T-helper 17 cell (primary cell): ENCODE data around the gene CEP162. TPM values are rescaled to one million over a fixed set of nuclear protein-coding genes. Genes with fewer than 3 reads are reported as not detected.
"Not testable (repeated sequence)": the region's sequence is repeated elsewhere in the genome, so short reads cannot be mapped to it uniquely, and the experiment has no call there.

Experiments
- ATAC-seq: fragments of 150-1000 bp; cut with Tn5 transposase; 2 replicates; pipeline ENCODE4 v1.10.0; 2021; ENCODE audit warnings: mild to moderate bottlenecking, moderate library complexity
- DNase-seq, 3 donors: peaks; one replicate each; pipeline versions ENCODE4 v3.0.0 to v3.0.0-alpha.2; 2020 to 2021
- H3K9me3 ChIP-seq: one replicate; pipeline ENCODE4 v1.7.0; 2013; ENCODE audit warnings: low read length, mild to moderate bottlenecking; ENCODE audit not compliant: control insufficient read depth, poor library complexity, severe bottlenecking
- H3K27ac Mint-ChIP-seq: one replicate; pipeline ENCODE4 v1.8.0; 2022; ENCODE audit warnings: mild to moderate bottlenecking, moderate library complexity, mixed read lengths
- H3K27me3 Mint-ChIP-seq: one replicate; pipeline ENCODE4 v1.8.0; 2022; ENCODE audit warnings: mixed read lengths
- H3K36me3 Mint-ChIP-seq: one replicate; pipeline ENCODE4 v1.8.0; 2022; ENCODE audit warnings: low read depth, mixed read lengths
- H3K4me1 Mint-ChIP-seq: one replicate; pipeline ENCODE4 v1.8.0; 2022; ENCODE audit warnings: mild to moderate bottlenecking, mixed read lengths
- H3K4me3 Mint-ChIP-seq: one replicate; pipeline ENCODE4 v1.8.0; 2022; ENCODE audit warnings: mild to moderate bottlenecking, moderate library complexity, mixed read lengths
- total RNA-seq, 4 donors: library from RNA in 2 of 4; stranded (reverse) in 2 of 4; gene quantifications; one replicate each; pipeline ENCODE4 v1.2.3 and lab custom pipeline; 2022 to 2026

Gene CEP162
- total RNA-seq, 2 donors from 2014 or later: 6.9 to 7.1 TPM

DNA sequence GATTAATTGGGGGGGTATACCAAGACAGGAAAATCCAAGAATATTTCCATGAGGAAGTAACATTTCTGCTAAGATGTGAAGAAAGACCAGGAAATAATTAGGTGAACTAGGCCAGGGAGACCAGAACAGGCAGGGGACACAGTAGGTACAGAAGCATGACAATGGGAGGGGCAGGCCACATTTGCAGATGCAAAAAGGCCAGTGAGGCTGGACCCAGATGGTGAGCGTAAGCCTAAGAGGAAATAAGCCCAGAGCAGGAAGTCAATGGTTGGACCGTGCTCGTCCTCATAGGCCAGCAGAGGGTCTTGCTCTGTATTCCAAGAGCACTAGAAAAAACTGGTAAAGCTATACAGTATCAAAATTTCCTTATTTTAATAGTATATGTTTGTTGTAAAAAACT, 9.4 kb downstream of the CEP162 start:
- no peaks in the 10 kb centered on the region for H3K27me3 Mint-ChIP-seq
- H3K36me3 Mint-ChIP-seq: peaks cover 10% of the 10 kb centered on the region
- no peak overlapping the region for H3K27ac Mint-ChIP-seq
- H3K4me1 Mint-ChIP-seq: peaks cover 13% of the 10 kb centered on the region
- H3K9me3 ChIP-seq: no peaks in the 10 kb centered on the region
- DNase-seq (no peak), ATAC-seq (no peak)
- H3K4me3 Mint-ChIP-seq: no peak overlapping the region

DNA sequence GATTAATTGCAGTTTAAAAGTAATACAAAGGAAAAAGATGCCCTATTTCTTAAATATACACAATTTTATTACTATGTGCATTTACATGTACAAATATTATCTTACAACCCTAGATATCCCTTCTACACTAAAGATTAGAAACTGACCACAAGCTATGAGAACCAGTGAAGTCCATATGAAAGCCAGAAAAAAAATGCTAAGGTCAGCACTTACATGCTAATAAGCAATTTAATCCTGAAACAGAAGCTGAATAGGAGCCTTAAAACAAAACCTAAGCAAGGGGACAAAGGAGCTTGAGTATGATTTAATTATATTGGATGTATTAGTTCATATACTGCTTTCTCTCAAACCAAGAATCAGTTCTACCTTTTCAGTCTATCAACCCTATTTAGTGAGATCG, 14.2 kb downstream of the CEP162 start:
- ATAC-seq (no peak), DNase-seq (no peak)
- Mint-ChIP-seq H3K4me3 (no peak overlapping the region), H3K27me3 (no peaks in the 10 kb centered on the region), H3K4me1 (peaks cover 3% of the 10 kb centered on the region), H3K36me3 (peaks cover 12% of the 10 kb centered on the region), H3K27ac (no peak overlapping the region)
- H3K9me3 ChIP-seq: no peaks in the 10 kb centered on the region

DNA sequence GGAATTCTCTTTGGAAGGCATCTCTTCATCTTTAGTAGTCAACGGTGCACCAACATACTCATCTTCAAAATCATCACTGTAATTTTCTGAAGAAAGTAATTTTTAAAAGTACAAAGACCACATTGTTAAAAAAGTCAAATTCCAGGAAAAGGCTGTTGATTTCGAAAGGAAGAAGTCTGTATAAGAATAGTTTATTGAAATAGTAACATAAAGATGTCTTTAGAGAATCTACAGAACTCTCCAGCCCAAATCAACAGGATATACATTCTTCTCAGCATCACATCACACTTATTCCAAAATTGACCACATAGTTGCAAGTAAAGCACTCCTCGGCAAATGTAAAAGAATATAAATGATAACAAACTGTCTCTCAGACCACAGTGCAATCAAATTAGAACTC, 23.4 kb downstream of the CEP162 start:
- H3K27ac Mint-ChIP-seq: no peak overlapping the region
- no peaks in the 10 kb centered on the region for H3K27me3 Mint-ChIP-seq
- no peaks in the 10 kb centered on the region for H3K9me3 ChIP-seq
- peaks cover 2% of the 10 kb centered on the region for H3K36me3 Mint-ChIP-seq
- H3K4me3 Mint-ChIP-seq: no peak overlapping the region
- DNase-seq (no peak), ATAC-seq (no peak)
- peaks cover 4% of the 10 kb centered on the region for H3K4me1 Mint-ChIP-seq

DNA sequence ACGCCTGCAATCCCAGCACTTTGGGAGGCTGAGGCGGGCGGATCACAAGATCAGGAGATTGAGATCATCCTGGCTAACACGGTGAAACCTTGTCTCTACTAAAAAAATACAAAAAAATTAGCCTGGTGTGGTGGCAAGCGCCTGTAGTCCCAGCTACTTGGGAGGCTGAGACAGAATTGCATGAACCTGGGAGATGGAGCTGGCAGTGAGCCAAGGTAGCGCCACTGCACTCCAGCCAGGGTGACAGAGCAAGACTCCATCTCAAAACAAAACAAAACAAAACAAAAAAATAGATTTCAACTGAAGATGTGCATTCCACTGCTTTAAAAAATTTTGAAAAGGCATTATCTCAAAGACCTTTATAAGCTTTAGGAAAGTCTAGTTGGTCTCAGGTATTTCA, 27.5 kb downstream of the CEP162 start:
- H3K36me3 Mint-ChIP-seq: peaks cover 12% of the 10 kb centered on the region
- not testable (repeated sequence) for H3K9me3 ChIP-seq, H3K27me3 Mint-ChIP-seq, H3K27ac Mint-ChIP-seq, DNase-seq, H3K4me3 Mint-ChIP-seq, H3K4me1 Mint-ChIP-seq, ATAC-seq

DNA sequence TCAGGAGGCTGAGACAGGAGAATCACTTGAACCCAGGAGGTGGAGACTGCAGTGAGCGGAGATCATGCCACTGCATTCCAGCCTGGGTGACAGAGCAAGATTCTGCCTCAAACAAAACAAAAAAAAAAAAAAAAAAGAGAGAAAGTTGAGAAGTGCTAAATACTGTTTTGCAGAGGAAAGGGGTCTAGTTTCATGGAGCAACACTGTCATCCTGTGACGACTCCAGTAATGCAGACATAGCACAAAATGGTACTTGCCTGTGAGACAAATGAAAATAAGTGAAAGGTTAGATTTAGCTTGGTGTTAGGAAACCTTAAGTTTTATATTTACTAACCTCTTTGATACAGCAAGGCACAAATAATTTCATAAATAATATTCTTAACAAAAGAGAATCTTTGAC, 29.7 kb downstream of the CEP162 start:
- peaks cover 12% of the 10 kb centered on the region for H3K36me3 Mint-ChIP-seq
- no peaks in the 10 kb centered on the region for H3K4me1 Mint-ChIP-seq
- H3K27me3 Mint-ChIP-seq: no peaks in the 10 kb centered on the region
- no peak overlapping the region for H3K4me3 Mint-ChIP-seq
- ATAC-seq: no peak
- H3K9me3 ChIP-seq: peaks cover 3% of the 10 kb centered on the region
- no peak for DNase-seq
- H3K27ac Mint-ChIP-seq: no peak overlapping the region

DNA sequence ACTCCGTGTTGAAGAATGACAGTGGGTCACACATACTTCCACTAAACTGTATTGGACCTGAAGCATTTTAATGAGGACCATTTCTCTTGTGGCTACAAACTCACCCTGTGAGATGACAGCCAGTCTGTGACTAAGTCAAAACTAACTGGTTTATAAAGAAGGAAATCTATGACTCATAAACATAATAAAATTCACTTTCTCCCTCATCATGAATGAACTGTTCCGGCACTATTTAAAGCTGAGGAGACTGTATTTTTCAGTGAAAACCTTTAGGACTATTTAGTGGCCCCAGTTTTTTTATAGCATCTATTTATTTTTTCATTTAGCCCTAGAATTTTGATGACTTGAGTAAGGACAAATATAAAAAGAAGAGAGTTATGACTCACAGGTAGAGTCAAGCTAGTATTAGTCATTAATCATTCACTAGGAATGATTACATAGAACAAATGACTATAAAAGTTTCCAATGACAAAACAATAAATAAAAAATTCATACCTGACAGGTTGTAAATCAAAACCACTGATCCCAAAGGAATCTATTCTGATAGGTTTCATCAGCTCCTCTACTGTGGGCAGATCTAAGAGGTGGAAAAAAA, 34.2 kb downstream of the CEP162 start:
- ATAC-seq (no peak), DNase-seq (no peak)
- Mint-ChIP-seq H3K4me1 (no peaks in the 10 kb centered on the region), H3K4me3 (no peak overlapping the region), H3K27me3 (no peaks in the 10 kb centered on the region), H3K27ac (no peak overlapping the region), H3K36me3 (peaks cover 19% of the 10 kb centered on the region)
- H3K9me3 ChIP-seq: peaks cover 3% of the 10 kb centered on the region

DNA sequence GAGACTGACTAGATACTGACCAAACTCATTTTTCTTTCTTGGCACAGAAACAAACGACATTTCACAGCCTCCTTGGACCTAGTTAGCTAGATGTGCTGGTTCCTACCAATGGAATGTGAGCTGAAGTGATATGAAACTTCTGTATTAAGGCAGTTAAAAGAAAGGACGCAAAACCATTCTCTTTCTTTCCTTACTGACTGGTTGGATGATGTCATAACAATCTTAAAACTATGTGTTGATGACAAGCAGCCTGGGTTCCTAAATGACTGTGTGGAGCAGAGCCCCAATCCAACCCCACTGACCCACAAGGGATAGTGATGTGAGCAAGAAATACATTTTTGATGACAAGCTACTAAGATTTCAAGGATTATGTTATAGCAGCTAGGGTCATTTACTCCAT, 35.6 kb downstream of the CEP162 start:
- Mint-ChIP-seq H3K4me3 (no peak overlapping the region), H3K4me1 (no peaks in the 10 kb centered on the region), H3K27ac (no peak overlapping the region), H3K27me3 (no peaks in the 10 kb centered on the region), H3K36me3 (peaks cover 20% of the 10 kb centered on the region)
- H3K9me3 ChIP-seq: peaks cover 3% of the 10 kb centered on the region
- ATAC-seq (no peak), DNase-seq (no peak)

DNA sequence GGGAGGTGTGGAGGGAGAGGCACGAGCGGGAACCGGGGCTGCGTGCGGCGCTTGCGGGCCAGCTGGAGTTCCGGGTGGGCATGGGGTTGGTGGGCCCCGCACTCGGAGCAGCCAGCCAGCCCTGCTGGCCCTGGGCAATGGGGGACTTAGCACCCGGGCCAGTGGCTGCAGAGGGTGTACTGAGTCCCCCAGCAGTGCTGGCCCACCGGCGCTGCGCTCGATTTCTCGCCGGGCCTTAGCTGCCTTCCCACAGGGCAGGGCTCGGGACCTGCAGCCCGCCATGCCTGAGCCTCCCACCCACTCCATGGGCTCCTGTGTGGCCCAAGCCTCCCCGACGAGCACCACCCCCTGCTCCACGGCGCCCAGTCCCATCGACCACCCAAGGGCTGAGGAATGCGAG, 38.1 kb downstream of the CEP162 start:
- H3K4me3 Mint-ChIP-seq, H3K9me3 ChIP-seq, H3K27ac Mint-ChIP-seq, DNase-seq, ATAC-seq, H3K4me1 Mint-ChIP-seq, H3K27me3 Mint-ChIP-seq: not testable (repeated sequence)
- H3K36me3 Mint-ChIP-seq: peaks cover 10% of the 10 kb centered on the region

DNA sequence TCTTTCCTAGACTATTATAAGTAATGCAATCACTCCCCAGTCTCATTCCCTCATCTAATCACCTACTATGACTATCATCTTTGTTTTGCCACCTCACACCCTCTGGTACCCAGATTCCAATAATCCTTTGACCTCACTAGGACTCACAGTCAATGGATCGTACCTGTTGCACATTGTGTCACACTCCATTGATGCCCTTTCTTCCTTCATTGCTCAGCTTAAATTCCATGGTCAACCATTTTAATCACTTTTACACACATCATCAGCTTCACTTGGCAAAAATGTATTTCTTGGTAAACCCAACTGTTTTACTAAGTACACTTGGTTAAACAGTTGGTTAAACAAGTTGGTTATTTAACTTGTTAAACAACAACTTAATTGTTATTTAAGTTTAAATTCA, 44.0 kb downstream of the CEP162 start:
- H3K36me3 Mint-ChIP-seq: peaks cover 3% of the 10 kb centered on the region
- no peaks in the 10 kb centered on the region for H3K4me1 Mint-ChIP-seq
- no peak overlapping the region for H3K27ac Mint-ChIP-seq
- H3K4me3 Mint-ChIP-seq: no peak overlapping the region
- H3K9me3 ChIP-seq: no peaks in the 10 kb centered on the region
- H3K27me3 Mint-ChIP-seq: no peaks in the 10 kb centered on the region
- ATAC-seq (no peak), DNase-seq (no peak)

DNA sequence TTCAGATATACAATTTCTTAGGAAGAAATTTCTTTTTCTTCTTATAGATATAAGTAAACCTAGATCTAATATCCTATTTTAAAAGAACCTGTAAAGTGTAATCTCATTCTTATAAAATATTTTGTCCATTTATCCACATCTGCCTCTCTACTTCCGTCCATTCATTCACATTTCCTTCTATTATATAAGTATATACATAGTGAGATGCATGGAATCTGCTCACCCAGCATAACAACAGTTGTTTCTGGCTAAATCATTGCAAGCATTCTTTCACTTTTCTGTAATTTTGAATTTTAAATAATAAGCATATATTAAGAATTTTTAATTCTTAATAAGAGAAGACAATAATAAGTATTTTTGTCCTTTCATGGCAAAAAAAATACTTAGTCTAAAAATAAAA, 45.4 kb downstream of the CEP162 start:
- H3K27ac Mint-ChIP-seq: no peak overlapping the region
- H3K36me3 Mint-ChIP-seq: peaks cover 1% of the 10 kb centered on the region
- no peak for ATAC-seq
- no peaks in the 10 kb centered on the region for H3K9me3 ChIP-seq
- no peak overlapping the region for H3K4me3 Mint-ChIP-seq
- no peaks in the 10 kb centered on the region for H3K4me1 Mint-ChIP-seq
- no peak for DNase-seq
- no peaks in the 10 kb centered on the region for H3K27me3 Mint-ChIP-seq

DNA sequence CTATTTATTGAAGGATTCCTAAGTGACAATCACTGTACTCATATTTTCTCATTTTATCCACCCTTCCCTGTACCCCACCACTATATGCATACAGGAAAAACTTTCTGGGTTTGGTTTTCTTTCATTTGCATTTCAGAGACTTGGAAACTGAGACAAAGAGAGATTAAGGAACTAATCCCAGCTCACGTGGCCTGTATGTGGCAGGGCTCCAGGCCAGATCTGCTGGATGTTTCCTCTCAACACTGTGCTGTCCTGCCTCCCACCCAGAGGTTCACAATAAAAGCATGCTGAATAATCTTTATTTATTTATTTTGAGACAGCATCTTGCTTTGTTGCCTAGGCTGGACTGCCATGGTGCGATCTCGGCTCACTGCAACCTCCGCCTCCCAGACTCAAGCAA, 50.2 kb downstream of the CEP162 start:
- ATAC-seq: no peak
- Mint-ChIP-seq H3K4me3 (no peak overlapping the region), H3K27ac (no peak overlapping the region), H3K4me1 (peaks cover 2% of the 10 kb centered on the region), H3K36me3 (peaks cover 8% of the 10 kb centered on the region), H3K27me3 (no peaks in the 10 kb centered on the region)
- no peaks in the 10 kb centered on the region for H3K9me3 ChIP-seq
- DNase-seq: no peak

DNA sequence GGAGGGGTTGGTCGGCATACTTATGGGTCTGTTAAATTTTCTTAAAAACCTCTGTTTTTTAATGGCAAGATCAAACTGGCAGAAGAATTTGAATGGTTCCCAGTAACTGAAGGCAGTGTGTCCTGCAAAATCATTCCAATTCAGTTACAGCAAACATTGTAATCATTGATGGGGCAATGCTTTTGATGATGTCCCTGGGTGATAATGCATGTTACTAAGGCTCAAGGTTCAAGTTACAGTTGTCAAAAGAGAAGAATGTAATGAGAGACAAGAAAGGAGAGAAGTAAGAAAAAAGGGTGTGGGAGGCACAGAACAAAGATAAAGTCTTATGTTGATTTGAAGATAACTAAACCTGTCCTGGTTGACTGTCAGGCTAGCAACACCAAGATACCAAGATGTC, 54.9 kb downstream of the CEP162 start:
- DNase-seq (no peak), ATAC-seq (no peak)
- no peaks in the 10 kb centered on the region for H3K9me3 ChIP-seq
- H3K4me3 Mint-ChIP-seq: no peak overlapping the region
- H3K27me3 Mint-ChIP-seq: no peaks in the 10 kb centered on the region
- peaks cover 2% of the 10 kb centered on the region for H3K4me1 Mint-ChIP-seq
- H3K36me3 Mint-ChIP-seq: peaks cover 8% of the 10 kb centered on the region
- H3K27ac Mint-ChIP-seq: no peak overlapping the region

DNA sequence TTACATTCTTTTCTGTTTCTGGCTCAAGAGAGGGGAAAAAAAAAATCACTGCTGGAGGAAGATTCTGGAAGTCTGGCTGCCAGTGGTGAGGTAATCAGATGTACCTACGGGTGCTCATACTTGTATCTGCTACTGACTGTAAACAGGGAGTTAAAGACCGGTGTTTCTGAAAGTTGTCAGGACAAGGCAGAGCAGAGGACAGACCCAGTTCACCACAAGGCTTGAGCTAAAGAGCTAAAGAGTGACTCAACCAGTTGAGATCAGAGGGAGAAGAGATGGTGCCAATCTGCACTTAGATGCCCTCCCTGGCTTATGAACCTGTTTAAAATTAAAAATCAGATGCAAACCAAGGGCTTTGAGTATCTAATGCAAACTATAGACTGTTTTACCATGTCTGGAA, 55.4 kb downstream of the CEP162 start:
- ATAC-seq (no peak), DNase-seq (no peak)
- H3K27ac Mint-ChIP-seq: no peak overlapping the region
- no peak overlapping the region for H3K4me3 Mint-ChIP-seq
- H3K36me3 Mint-ChIP-seq: peaks cover 7% of the 10 kb centered on the region
- H3K9me3 ChIP-seq: no peaks in the 10 kb centered on the region
- no peaks in the 10 kb centered on the region for H3K27me3 Mint-ChIP-seq
- H3K4me1 Mint-ChIP-seq: peaks cover 2% of the 10 kb centered on the region

DNA sequence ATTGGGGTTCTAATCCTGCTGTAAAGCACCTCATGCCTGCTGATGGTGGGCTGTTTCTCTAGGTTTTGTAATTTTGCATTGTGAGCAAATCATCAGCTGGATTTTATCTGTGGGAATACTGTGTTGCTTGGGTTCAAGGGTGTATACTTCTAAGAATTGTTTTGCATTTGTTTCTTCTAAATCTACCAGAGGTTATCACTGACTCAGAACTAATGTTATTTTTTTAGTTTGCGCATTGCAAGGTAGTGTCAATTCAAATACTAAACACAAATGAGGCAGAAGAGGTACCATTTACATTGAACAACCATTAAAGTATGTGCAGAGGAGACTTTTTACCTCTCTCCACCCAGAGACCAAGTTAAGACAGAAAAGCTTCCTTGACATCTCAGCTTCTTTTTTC, 60.0 kb downstream of the CEP162 start:
- H3K4me1 Mint-ChIP-seq: no peaks in the 10 kb centered on the region
- no peak overlapping the region for H3K27ac Mint-ChIP-seq
- no peaks in the 10 kb centered on the region for H3K27me3 Mint-ChIP-seq
- H3K4me3 Mint-ChIP-seq: no peak overlapping the region
- DNase-seq (no peak), ATAC-seq (no peak)
- H3K36me3 Mint-ChIP-seq: peaks cover 14% of the 10 kb centered on the region
- no peaks in the 10 kb centered on the region for H3K9me3 ChIP-seq
